Activated T-cell treated with anti-CD3 and anti-CD28 coated beads, Interleukin-2, amount 50 U/mL, for 24 hours (primary cell): ENCODE measurements around the gene PFN4.
"Not testable (repeated sequence)": the region's sequence is repeated elsewhere in the genome, so short reads cannot be mapped to it uniquely, and the experiment has no call there.

Experiments used
- DNase-seq: peaks from one replicate; pipeline ENCODE4 v3.0.0-alpha.2; 2020
- H3K27ac Mint-ChIP-seq: 2 replicates; pipeline ENCODE4 v1.8.0; 2020; ENCODE audit warnings: mild to moderate bottlenecking, mixed read lengths
- H3K27me3 Mint-ChIP-seq: 2 replicates; pipeline ENCODE4 v1.8.0; 2020; ENCODE audit warnings: mixed read lengths
- H3K36me3 Mint-ChIP-seq: 2 replicates; pipeline ENCODE4 v1.8.0; 2020; ENCODE audit warnings: low read depth, mixed read lengths
- H3K4me1 Mint-ChIP-seq: 2 replicates; pipeline ENCODE4 v1.8.0; 2020; ENCODE audit warnings: low read depth, mixed read lengths
- H3K4me3 Mint-ChIP-seq: 2 replicates; pipeline ENCODE4 v1.8.0; 2020; ENCODE audit warnings: mild to moderate bottlenecking, moderate library complexity, mixed read lengths
- H3K9me3 Mint-ChIP-seq: 2 replicates; pipeline ENCODE4 v1.8.0; 2020; ENCODE audit warnings: mixed read lengths

Gene PFN4

DNA sequence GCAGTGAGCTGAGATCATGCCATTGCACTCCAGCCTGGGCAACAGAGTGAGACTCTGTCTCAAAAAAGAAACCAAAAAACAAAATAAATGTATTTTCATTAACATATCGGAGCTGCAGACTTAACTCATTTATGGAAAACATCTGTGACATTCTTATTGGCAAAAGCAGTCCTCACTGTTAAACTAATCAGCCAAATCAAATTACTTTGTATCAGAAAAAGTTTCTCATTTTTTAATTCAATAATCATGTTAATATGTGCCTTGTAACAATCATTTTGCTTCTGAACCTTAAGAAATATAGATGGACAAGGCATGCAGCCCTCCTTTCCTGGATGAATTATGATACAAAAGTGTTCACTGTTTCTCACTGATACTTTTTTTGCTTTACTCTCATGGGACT is 20.5 kb downstream of the PFN4 start:
- Mint-ChIP-seq H3K36me3 (peaks cover 19% of the 10 kb centered on the region), H3K4me3 (no peak overlapping the region), H3K27ac (no peak overlapping the region), H3K4me1 (no peaks in the 10 kb centered on the region), H3K27me3 (no peaks in the 10 kb centered on the region), H3K9me3 (peaks cover 20% of the 10 kb centered on the region)
- DNase-seq, result no peak

- no peak overlapping the region for H3K4me3 Mint-ChIP-seq
- H3K27me3 Mint-ChIP-seq, result no peaks in the 10 kb centered on the region
- H3K9me3 Mint-ChIP-seq, result peaks cover 14% of the 10 kb centered on the region
- H3K4me1 Mint-ChIP-seq, result no peaks in the 10 kb centered on the region
- H3K36me3 Mint-ChIP-seq, result peaks cover 21% of the 10 kb centered on the region
- H3K27ac Mint-ChIP-seq, result no peak overlapping the region
- no peak for DNase-seq
Observed at GRCh38 chr2:24101992-24102391, 21.1 kb downstream of the PFN4 start.

DNA sequence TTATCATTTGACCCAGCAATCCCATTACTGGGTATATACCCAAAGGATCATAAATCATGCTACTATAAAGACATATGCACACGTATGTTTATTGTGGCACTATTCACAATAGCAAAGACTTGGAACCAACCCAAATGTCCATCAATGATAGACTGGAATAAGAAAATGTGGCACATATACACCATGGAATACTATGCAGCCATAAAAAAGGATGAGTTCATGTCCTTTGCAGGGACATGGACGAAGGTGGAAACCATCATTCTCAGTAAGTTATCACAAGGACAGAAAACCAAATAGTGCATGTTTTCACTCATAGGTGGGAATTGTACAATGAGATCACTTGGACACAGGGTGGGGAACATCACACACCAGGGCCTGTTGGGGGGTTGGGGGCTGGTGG is 22.4 kb downstream of the PFN4 start:
- not testable (repeated sequence) for DNase-seq, H3K4me1 Mint-ChIP-seq, H3K4me3 Mint-ChIP-seq, H3K9me3 Mint-ChIP-seq, H3K27ac Mint-ChIP-seq, H3K27me3 Mint-ChIP-seq
- H3K36me3 Mint-ChIP-seq, result peaks cover 30% of the 10 kb centered on the region

GRCh38 chr2:24095171-24095677 is 27.9 kb downstream of the PFN4 start:
- not testable (repeated sequence) for H3K27ac Mint-ChIP-seq, H3K4me1 Mint-ChIP-seq, H3K4me3 Mint-ChIP-seq, H3K27me3 Mint-ChIP-seq, H3K9me3 Mint-ChIP-seq, DNase-seq
- H3K36me3 Mint-ChIP-seq, result peaks cover 24% of the 10 kb centered on the region

GRCh38 chr2:24093270-24093669 is 29.9 kb downstream of the PFN4 start:
- not testable (repeated sequence) for H3K9me3 Mint-ChIP-seq, H3K4me3 Mint-ChIP-seq, H3K27me3 Mint-ChIP-seq, H3K27ac Mint-ChIP-seq, DNase-seq, H3K4me1 Mint-ChIP-seq
- peaks cover 22% of the 10 kb centered on the region for H3K36me3 Mint-ChIP-seq

DNA sequence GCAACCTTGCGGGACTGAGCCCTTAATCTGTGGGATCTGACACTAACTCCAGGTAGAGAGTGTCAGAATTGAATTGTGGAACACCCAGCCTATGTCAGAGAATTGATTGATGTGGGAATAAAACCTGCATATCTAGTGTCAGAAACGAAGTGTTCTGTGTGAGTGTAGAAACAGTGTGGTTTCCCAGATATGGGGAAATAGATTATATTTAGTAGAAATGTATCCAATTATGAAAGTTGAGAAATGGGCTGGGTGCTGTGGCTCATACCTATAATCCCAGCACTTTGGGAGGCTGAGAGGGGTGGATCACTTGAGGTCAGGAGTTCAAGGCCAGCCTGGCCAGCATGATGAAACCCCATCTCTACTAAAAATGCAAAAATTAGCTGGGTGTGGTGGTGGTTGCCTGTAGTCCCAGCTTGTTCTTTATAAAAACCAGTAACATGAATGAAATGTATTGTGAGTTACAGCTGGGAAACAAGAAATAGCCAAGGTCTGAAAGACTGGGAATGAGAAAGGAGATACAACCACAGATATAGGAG is 34.2 kb downstream of the PFN4 start:
- Mint-ChIP-seq H3K9me3 (no peaks in the 10 kb centered on the region), H3K36me3 (peaks cover 5% of the 10 kb centered on the region), H3K4me3 (no peak overlapping the region), H3K27me3 (no peaks in the 10 kb centered on the region), H3K4me1 (peaks cover 10% of the 10 kb centered on the region), H3K27ac (no peak overlapping the region)
- DNase-seq, result no peak

GRCh38 chr2:24087032-24087431 is 36.1 kb downstream of the PFN4 start:
- Mint-ChIP-seq H3K27ac (no peak overlapping the region), H3K9me3 (no peaks in the 10 kb centered on the region), H3K4me3 (no peak overlapping the region), H3K4me1 (peaks cover 18% of the 10 kb centered on the region), H3K36me3 (peaks cover 10% of the 10 kb centered on the region), H3K27me3 (no peaks in the 10 kb centered on the region)
- no peak for DNase-seq

DNA sequence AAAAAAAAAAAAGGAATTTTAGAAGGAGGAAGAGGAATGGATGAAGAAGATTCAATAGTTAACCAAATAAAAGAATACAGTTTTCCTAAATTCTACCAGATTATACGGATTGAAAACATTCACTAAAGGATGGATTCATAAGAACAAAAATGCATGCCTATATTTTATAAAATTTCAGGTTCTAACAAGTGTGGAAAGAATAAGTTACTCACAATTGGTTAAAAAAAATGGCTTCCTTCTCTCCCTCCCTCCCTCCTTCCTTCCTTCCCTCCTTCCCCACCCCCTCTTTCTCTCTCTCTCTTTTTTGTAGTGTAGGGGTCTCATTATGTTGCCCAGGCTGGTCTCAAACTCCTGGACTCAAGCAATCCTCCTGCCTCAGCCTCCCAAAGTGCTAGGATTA is 36.9 kb downstream of the PFN4 start:
- no peak for DNase-seq
- Mint-ChIP-seq H3K4me1 (peaks cover 18% of the 10 kb centered on the region), H3K4me3 (no peak overlapping the region), H3K27me3 (no peaks in the 10 kb centered on the region), H3K9me3 (no peaks in the 10 kb centered on the region), H3K36me3 (peaks cover 10% of the 10 kb centered on the region), H3K27ac (no peak overlapping the region)

DNA sequence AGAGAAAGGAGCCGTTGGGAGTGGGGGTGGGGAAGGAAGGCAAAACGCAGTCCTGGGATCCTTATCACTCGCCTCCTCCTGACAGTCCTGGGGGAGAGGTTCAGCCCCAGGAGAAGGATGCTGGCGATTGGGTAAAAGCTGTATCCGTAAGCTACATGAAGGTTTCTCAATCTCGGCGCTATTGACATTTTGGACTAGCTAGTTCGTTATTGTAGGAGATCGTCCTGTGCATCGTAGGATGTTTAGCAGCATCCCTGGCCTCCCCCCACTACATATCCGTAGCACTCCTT is 38.0 kb downstream of the PFN4 start:
- DNase-seq, result no peak
- peak overlapping the region; percentile 84 for H3K4me3 Mint-ChIP-seq
- H3K36me3 Mint-ChIP-seq, result peaks cover 14% of the 10 kb centered on the region
- H3K27ac Mint-ChIP-seq, result no peak overlapping the region
- H3K9me3 Mint-ChIP-seq, result no peaks in the 10 kb centered on the region
- H3K27me3 Mint-ChIP-seq, result no peaks in the 10 kb centered on the region
- peaks cover 18% of the 10 kb centered on the region for H3K4me1 Mint-ChIP-seq

- peaks cover 14% of the 10 kb centered on the region for H3K36me3 Mint-ChIP-seq
Observed at GRCh38 chr2:24084386-24085199, 38.5 kb downstream of the PFN4 start, which contains the start of gene TP53I3. Gene TP53I3, minus strand, starts transcription at chr2:24084834. Its CDS starts 508 bp downstream, at chr2:24084326.

DNA sequence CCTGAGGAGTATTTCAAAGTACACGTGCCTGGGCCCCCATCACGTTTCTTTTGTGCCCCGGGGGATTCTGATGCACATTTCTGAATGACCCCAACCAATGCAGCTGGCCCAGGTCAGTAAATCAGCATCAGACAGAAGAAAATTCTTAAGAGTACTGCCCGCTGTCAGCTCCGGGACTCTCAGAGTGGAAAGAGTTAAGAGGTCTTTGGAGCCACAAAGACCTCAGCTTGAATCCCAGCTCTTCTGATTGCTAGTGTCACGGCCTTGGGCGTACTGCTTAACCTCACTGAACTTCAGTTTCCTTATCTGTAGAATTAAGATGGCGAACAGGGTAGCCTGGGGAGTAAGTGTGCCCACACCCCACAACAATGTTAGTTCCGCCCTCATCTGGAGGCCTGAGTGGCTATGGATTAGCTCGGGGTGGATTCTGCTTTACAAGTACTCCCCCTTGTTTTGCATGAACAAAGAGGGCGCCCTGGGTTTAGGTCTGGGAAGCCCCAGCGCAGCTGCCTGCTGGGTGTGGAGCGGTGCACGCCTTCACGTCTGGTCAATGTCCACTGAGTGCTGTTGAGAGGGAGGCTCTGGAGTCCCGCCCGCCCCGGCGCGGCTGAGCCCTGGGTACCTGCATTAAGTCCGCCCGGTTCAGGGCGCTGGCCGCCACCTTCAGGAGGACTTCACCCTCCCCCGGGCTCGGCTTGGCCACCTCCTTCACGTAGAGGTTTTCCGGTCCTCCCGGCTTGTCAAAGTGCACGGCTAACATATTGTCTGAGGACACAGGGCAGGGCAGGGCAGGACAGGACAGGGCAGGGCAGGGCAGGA is 39.4 kb downstream of the PFN4 start:
- Mint-ChIP-seq H3K4me3 (peak overlapping the region; percentile 84), H3K4me1 (peaks cover 18% of the 10 kb centered on the region), H3K36me3 (peaks cover 14% of the 10 kb centered on the region), H3K9me3 (no peaks in the 10 kb centered on the region), H3K27me3 (no peaks in the 10 kb centered on the region), H3K27ac (peak overlapping the region; percentile 84)
- no peak for DNase-seq

More at GRCh38 chr2:24084386-24085199, 38.5 kb downstream of the PFN4 start, which contains the start of gene TP53I3:
- Mint-ChIP-seq H3K4me1 (peaks cover 18% of the 10 kb centered on the region), H3K9me3 (no peaks in the 10 kb centered on the region), H3K27ac (peak within 1 kb of the TSS; percentile 84), H3K27me3 (no peaks in the 10 kb centered on the region), H3K4me3 (peak within 1 kb of the TSS; percentile 84)
- peak; percentile 92 for DNase-seq

DNA sequence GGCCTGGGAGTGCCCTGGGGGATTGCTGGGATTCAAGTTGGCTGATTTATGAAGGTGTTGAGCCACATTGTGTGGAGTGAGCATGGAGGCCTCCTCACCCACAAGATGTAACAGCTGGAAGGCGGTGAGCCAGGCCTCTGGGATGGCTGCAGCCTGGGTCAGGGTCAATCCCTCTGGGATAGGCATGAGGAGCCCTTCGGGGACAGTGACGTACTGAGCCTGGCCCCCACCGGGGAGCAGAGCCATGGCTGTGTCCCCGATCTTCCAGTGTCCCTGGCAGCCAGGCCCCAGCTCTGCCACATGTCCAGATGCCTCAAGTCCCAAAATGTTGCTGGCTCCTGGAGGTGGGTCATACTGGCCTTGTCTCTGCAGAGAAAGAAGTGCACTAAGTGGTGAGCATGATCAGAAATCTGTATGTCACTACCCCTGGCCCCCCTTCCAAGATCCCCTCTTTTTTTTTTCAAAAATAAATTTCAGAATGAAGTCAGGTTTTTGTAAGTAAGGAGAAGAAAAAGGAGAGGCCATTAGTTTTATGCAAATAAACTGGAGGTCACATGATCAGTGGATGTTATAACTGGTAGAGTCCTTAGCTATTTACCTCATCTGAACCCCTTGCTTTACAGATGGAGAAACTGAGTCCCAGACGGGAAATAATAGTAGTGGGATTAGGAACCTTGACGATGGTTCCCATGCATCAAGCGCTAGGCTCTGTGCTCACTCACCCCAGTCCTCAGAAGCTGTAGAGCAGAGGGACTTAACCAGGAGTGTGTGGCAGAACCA is 40.2 kb downstream of the PFN4 start:
- H3K9me3 Mint-ChIP-seq, result no peaks in the 10 kb centered on the region
- peaks cover 14% of the 10 kb centered on the region for H3K36me3 Mint-ChIP-seq
- H3K4me3 Mint-ChIP-seq, result peak overlapping the region; percentile 84
- H3K4me1 Mint-ChIP-seq, result peaks cover 18% of the 10 kb centered on the region
- H3K27ac Mint-ChIP-seq, result peak overlapping the region; percentile 84
- DNase-seq, result no peak
- H3K27me3 Mint-ChIP-seq, result no peaks in the 10 kb centered on the region

- Mint-ChIP-seq H3K27ac (no peak overlapping the region), H3K4me3 (no peak overlapping the region), H3K36me3 (peaks cover 17% of the 10 kb centered on the region), H3K27me3 (no peaks in the 10 kb centered on the region), H3K4me1 (peaks cover 26% of the 10 kb centered on the region), H3K9me3 (no peaks in the 10 kb centered on the region)
- no peak for DNase-seq
Observed at GRCh38 chr2:24080701-24081100, 42.4 kb downstream of the PFN4 start.

GRCh38 chr2:24077879-24078278 is 45.3 kb downstream of the PFN4 start:
- peaks cover 42% of the 10 kb centered on the region for H3K36me3 Mint-ChIP-seq
- H3K4me1 Mint-ChIP-seq, result peaks cover 34% of the 10 kb centered on the region
- no peak for DNase-seq
- peak overlapping the region; percentile 71 for H3K27ac Mint-ChIP-seq
- H3K27me3 Mint-ChIP-seq, result no peaks in the 10 kb centered on the region
- H3K9me3 Mint-ChIP-seq, result no peaks in the 10 kb centered on the region
- peak overlapping the region; percentile 98 for H3K4me3 Mint-ChIP-seq
